ENCODE results near the gene SFRP4.

- TF ChIP-seq CTCF (conservative IDR thresholded peaks at IDR 0.05; ENCODE audit: low read length) (no peak), EZH2phosphoT487 (IDR thresholded peaks at IDR 0.05; ENCODE audit: borderline replicate concordance) (no peak)
Observed at GRCh38 chr7:37960483-37960882, 43.9 kb upstream of the SFRP4 start.

All from Loucy (cell line).